GM19240 (cell line): ENCODE measurements around the gene NDUFS1.
"Not testable (repeated sequence)": the region's sequence is repeated elsewhere in the genome, so short reads cannot be mapped to it uniquely, and the experiment has no call there.

Source experiments
- DNase-seq: peaks from one replicate; pipeline ENCODE4 v3.0.0; 2011; ENCODE audit warnings: low spot score; ENCODE audit not compliant: insufficient read length

The NDUFS1 gene

GRCh38 chr2:206105038-206105437 is 54.2 kb downstream of the NDUFS1 start:
- no peak for DNase-seq

- DNase-seq = not testable (repeated sequence)
Measured at GRCh38 chr2:206098872-206099271, 60.4 kb downstream of the NDUFS1 start.

GRCh38 chr2:206098471-206098870 is 60.8 kb downstream of the NDUFS1 start:
- no peak for DNase-seq

- no peak for DNase-seq
Measured at GRCh38 chr2:206096876-206097275, 62.4 kb downstream of the NDUFS1 start.

- DNase-seq = no peak
Measured at GRCh38 chr2:206095536-206096332, 63.5 kb downstream of the NDUFS1 start.

GRCh38 chr2:206092297-206092696 is 66.9 kb downstream of the NDUFS1 start:
- no peak for DNase-seq

GRCh38 chr2:206088248-206088647 is 71.0 kb downstream of the NDUFS1 start:
- no peak for DNase-seq

- no peak for DNase-seq
Measured at GRCh38 chr2:206086716-206087350, 72.4 kb downstream of the NDUFS1 start.

GRCh38 chr2:206085742-206086445 is 73.3 kb downstream of the NDUFS1 start, which contains the start of gene INO80D:
INO80D (minus strand) TSS chr2:206086174; CDS start chr2:206063016, 23,158 bp downstream.
- DNase-seq = peak; percentile 55

GRCh38 chr2:206084870-206085741 is 74.1 kb downstream of the NDUFS1 start:
- DNase-seq = no peak

GRCh38 chr2:206084439-206084869 is 74.8 kb downstream of the NDUFS1 start:
- no peak for DNase-seq

- DNase-seq = peak; percentile 22
Measured at GRCh38 chr2:206083602-206084438, 75.4 kb downstream of the NDUFS1 start.

GRCh38 chr2:206082298-206082843 is 76.9 kb downstream of the NDUFS1 start:
- no peak for DNase-seq

- DNase-seq = no peak
Measured at GRCh38 chr2:206080927-206081326, 78.3 kb downstream of the NDUFS1 start.

GRCh38 chr2:206079699-206080465 is 79.4 kb downstream of the NDUFS1 start:
- no peak for DNase-seq

- not testable (repeated sequence) for DNase-seq
Measured at GRCh38 chr2:206077879-206078278, 81.4 kb downstream of the NDUFS1 start.

GRCh38 chr2:206075113-206075512 is 84.1 kb downstream of the NDUFS1 start:
- no peak for DNase-seq

GRCh38 chr2:206071807-206072206 is 87.4 kb downstream of the NDUFS1 start:
- no peak for DNase-seq

GRCh38 chr2:206069417-206069816 is 89.8 kb downstream of the NDUFS1 start:
- no peak for DNase-seq
